Upper lobe of left lung (tissue), 6 donors: ENCODE results near the gene DHX57. TPM values are rescaled to one million over a fixed set of nuclear protein-coding genes. Genes with fewer than 3 reads are reported as not detected.

ENCODE experiments used
- ATAC-seq, 2 donors: fragments of 200-7000 bp; cut with Tn5 transposase; one replicate each; pipeline ENCODE4 v1.9.1; 2022; ENCODE audit warnings: mild to moderate bottlenecking in 2 of 2, moderate library complexity in 2 of 2; ENCODE audit not compliant: low FRiP score in 2 of 2
- DNase-seq, 2 donors: peaks; one replicate each; pipeline ENCODE4 v3.0.0-alpha.2; 2019 to 2020
- H3K27ac ChIP-seq, 4 donors: fragments of 200-600 bp; sonication (generic); one replicate each; pipeline ENCODE4 v1.5.1; 2016 to 2019
- H3K27me3 ChIP-seq, 4 donors: fragments of 200-600 bp; sonication (generic); one replicate each; pipeline ENCODE4 v1.5.1; 2017 to 2019
- H3K36me3 ChIP-seq, 4 donors: fragments of 200-600 bp; sonication (generic); one replicate each; pipeline ENCODE4 v1.5.1; 2016 to 2019
- H3K4me1 ChIP-seq, 4 donors: fragments of 200-600 bp; sonication (generic); one replicate each; pipeline ENCODE4 v1.5.1; 2018 to 2019
- H3K4me3 ChIP-seq, 4 donors: fragments of 200-600 bp; sonication (generic); one replicate each; pipeline ENCODE4 v1.5.1; 2017 to 2019; ENCODE audit warnings: mild to moderate bottlenecking in 2 of 4, moderate library complexity in 1 of 4
- H3K9me3 ChIP-seq, 4 donors: fragments of 200-600 bp; sonication (generic); one replicate each; pipeline ENCODE4 v1.5.1; 2018 to 2019
- EP300 ChIP-seq, 4 donors: sonication (generic); formaldehyde crosslinking; IDR thresholded peaks; one replicate each; pipeline ENCODE4 v1.5.1; 2017; ENCODE audit warnings: antibody characterized with exemption in 4 of 4, control low read depth in 2 of 4
- POLR2A ChIP-seq, 4 donors: fragments of 450-650 bp; IDR thresholded peaks; one replicate each; pipeline ENCODE4 v1.5.1; 2016 to 2017; ENCODE audit warnings: antibody characterized with exemption in 4 of 4, mild to moderate bottlenecking in 2 of 4
- POLR2AphosphoS5 ChIP-seq, 2 donors: sonication (generic); formaldehyde crosslinking; IDR thresholded peaks; one replicate each; pipeline ENCODE4 v1.5.1; 2017; ENCODE audit warnings: antibody characterized with exemption in 2 of 2
- WGBS, 2 donors: methylation state at CpG; one replicate each; pipeline ENCODE4 v1.1.5; 2017 to 2018; 5-methylcytosine and 5-hydroxymethylcytosine counted together
- total RNA-seq, 6 donors: library from RNA; depleted of rRNA in 4 of 6; stranded (reverse); fragments of >200 nt in 4 of 6; gene quantifications; one replicate each; pipeline versions ENCODE4 v1.1.0 to v1.2.1, GENCODE V29; 2016 to 2021
- TF ChIP-seq, protein P1 (sequence below), 6 experiments: fragments of 450-650 bp in 4 of 6; fragments of 200-600 bp in 2 of 6; sonication (generic) in 2 of 6; IDR thresholded peaks; one replicate each; pipeline ENCODE4 v1.5.1; 2016 to 2019; ENCODE audit warnings: antibody characterized with exemption in 6 of 6
- donor health status: DM: no; HTN: no; CAD: no; lungs with moderate emphysema.
- donor health status: DM: no; HTN: yes; CAD: no; lungs with severe emphysema.

Gene DHX57
- total RNA-seq, 6 donors from 2014 or later = 8.0 to 45.1 (median 15.3) TPM

DNA sequence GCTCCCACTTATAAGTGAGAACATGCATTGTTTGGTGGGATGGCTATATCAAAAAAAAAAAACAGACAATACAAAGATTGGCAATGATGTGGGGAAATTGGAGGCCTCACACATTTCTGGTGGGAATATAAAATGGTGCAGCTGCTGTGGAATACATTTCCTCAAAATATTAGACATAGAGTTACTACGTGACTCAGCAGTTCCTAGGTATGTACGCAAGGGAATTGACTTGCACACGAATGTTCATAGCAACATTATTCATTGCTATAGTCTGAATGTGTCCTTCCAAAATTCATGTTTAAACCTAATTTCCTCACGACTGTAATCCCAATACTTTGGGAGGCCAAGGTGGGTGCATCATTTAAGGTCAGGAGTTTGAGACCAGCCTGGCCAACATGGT is 11.6 kb upstream of the DHX57 start:
- TF ChIP-seq POLR2AphosphoS5 (IDR thresholded peaks at IDR 0.05) (no peak), POLR2A (IDR thresholded peaks at IDR 0.05) (no peak), EP300 (IDR thresholded peaks at IDR 0.05) (no peak)
- TF ChIP-seq, protein P1, sequence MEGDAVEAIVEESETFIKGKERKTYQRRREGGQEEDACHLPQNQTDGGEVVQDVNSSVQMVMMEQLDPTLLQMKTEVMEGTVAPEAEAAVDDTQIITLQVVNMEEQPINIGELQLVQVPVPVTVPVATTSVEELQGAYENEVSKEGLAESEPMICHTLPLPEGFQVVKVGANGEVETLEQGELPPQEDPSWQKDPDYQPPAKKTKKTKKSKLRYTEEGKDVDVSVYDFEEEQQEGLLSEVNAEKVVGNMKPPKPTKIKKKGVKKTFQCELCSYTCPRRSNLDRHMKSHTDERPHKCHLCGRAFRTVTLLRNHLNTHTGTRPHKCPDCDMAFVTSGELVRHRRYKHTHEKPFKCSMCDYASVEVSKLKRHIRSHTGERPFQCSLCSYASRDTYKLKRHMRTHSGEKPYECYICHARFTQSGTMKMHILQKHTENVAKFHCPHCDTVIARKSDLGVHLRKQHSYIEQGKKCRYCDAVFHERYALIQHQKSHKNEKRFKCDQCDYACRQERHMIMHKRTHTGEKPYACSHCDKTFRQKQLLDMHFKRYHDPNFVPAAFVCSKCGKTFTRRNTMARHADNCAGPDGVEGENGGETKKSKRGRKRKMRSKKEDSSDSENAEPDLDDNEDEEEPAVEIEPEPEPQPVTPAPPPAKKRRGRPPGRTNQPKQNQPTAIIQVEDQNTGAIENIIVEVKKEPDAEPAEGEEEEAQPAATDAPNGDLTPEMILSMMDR (IDR thresholded peaks at IDR 0.05) = no peak
- ATAC-seq (no peak), DNase-seq (no peak)
- no peaks in the 10 kb centered on the region for H3K4me1 ChIP-seq
- H3K27ac ChIP-seq = no peak overlapping the region
- no peak overlapping the region for H3K4me3 ChIP-seq
- WGBS, 2 donors = 85 to 89% methylated on average over 4 of the region's 4 CpGs
- no peaks in the 10 kb centered on the region for H3K9me3 ChIP-seq
- no peaks in the 10 kb centered on the region for H3K27me3 ChIP-seq
- no peaks in the 10 kb centered on the region for H3K36me3 ChIP-seq

GRCh38 chr2:38886063-38886462 is 10.3 kb upstream of the DHX57 start:
- Histone ChIP-seq H3K27me3 (no peaks in the 10 kb centered on the region), H3K9me3 (no peaks in the 10 kb centered on the region), H3K27ac (no peak overlapping the region), H3K36me3 (peaks cover 0 to 5% (median 0%) of the 10 kb centered on the region in 4 donors), H3K4me1 (no peaks in the 10 kb centered on the region), H3K4me3 (no peak overlapping the region)
- TF ChIP-seq POLR2A (IDR thresholded peaks at IDR 0.05) = no peak
- no peak for TF ChIP-seq POLR2AphosphoS5 (IDR thresholded peaks at IDR 0.05)
- TF ChIP-seq, protein P1 (IDR thresholded peaks at IDR 0.05) = no peak
- TF ChIP-seq EP300 (IDR thresholded peaks at IDR 0.05) = no peak
- DNase-seq (no peak), ATAC-seq (no peak)

DNA sequence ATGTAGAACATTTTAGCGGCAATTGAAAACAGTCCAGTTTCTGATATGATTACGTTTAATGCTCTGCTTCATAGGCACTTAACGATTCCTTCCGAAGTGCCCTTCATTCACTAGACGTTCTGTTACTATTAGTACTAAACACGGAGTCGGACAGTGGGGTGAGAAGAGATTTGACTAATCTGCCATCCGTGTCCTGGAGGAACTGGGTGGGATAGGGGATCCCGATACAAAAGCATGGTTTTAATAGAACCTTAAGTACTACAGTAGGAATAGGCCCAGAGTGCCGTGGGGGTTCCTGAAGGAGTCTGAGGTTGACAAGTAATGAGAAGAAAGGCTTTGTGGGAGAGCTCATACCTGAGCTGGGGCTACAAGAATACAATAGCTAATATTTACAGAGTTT is 673 bp upstream of the DHX57 start:
- 35 to 44% methylated on average over 10 of the region's 10 CpGs for WGBS, 2 donors
- H3K4me1 ChIP-seq = peaks cover 14 to 17% (median 15%) of the 10 kb centered on the region in 4 donors
- H3K36me3 ChIP-seq = peaks cover 0 to 5% (median 0%) of the 10 kb centered on the region in 4 donors
- no peak for ATAC-seq
- H3K27ac ChIP-seq = peak overlapping the region in 2 of 4 donors; percentile 32 to 74
- no peak for DNase-seq
- no peaks in the 10 kb centered on the region for H3K9me3 ChIP-seq
- no peaks in the 10 kb centered on the region for H3K27me3 ChIP-seq
- TF ChIP-seq, protein P1 (IDR thresholded peaks at IDR 0.05) = no peak
- TF ChIP-seq POLR2AphosphoS5 (IDR thresholded peaks at IDR 0.05) (no peak), POLR2A (IDR thresholded peaks at IDR 0.05) (no peak), EP300 (IDR thresholded peaks at IDR 0.05) (no peak)
- H3K4me3 ChIP-seq = peak overlapping the region; percentile 72 to 89 (median 80)

DNA sequence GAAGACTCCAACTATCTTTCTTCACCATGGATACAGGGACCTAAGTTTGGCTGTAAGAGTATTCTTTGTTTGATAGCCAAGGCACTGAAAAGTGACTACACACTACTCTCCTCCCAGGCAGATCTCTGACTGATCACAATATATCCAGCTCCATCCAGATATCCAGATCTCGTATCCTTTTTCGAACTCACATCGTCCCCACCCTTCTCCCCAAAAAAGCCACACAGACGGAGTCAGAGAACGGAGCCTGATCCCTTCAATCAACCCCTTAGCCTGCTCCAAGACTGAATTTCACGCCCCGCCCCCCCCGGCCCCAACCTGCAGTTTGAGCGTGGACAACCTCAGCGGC is 533 bp downstream of the DHX57 start:
- H3K36me3 ChIP-seq = no peaks in the 10 kb centered on the region
- H3K4me1 ChIP-seq = peaks cover 14 to 17% (median 15%) of the 10 kb centered on the region in 4 donors
- ATAC-seq (no peak), DNase-seq (no peak)
- no peaks in the 10 kb centered on the region for H3K27me3 ChIP-seq
- no peaks in the 10 kb centered on the region for H3K9me3 ChIP-seq
- WGBS, 2 donors = 1 to 2% methylated on average over 6 to 8 of the region's 10 CpGs
- peak overlapping the region; percentile 32 to 78 (median 64) for H3K27ac ChIP-seq
- peak overlapping the region; percentile 72 to 89 (median 80) for H3K4me3 ChIP-seq
- TF ChIP-seq, protein P1 (IDR thresholded peaks at IDR 0.05) = no peak
- TF ChIP-seq EP300 (IDR thresholded peaks at IDR 0.05) (no peak), POLR2A (IDR thresholded peaks at IDR 0.05) (no peak), POLR2AphosphoS5 (IDR thresholded peaks at IDR 0.05) (no peak)

- no peak overlapping the region for H3K27ac ChIP-seq
- no peaks in the 10 kb centered on the region for H3K36me3 ChIP-seq
- TF ChIP-seq POLR2A (IDR thresholded peaks at IDR 0.05) (no peak), EP300 (IDR thresholded peaks at IDR 0.05) (no peak), POLR2AphosphoS5 (IDR thresholded peaks at IDR 0.05) (no peak)
- TF ChIP-seq, protein P1 (IDR thresholded peaks at IDR 0.05) = no peak
- DNase-seq (no peak), ATAC-seq (no peak)
- 75 to 76% methylated on average over 5 of the region's 5 CpGs for WGBS, 2 donors
- H3K4me1 ChIP-seq = peaks cover 14 to 17% (median 15%) of the 10 kb centered on the region in 4 donors
- no peaks in the 10 kb centered on the region for H3K9me3 ChIP-seq
- H3K27me3 ChIP-seq = no peaks in the 10 kb centered on the region
- no peak overlapping the region for H3K4me3 ChIP-seq
Observed at GRCh38 chr2:38873763-38874162, 2.0 kb downstream of the DHX57 start.
